Loucy (cell line): Measurements from ENCODE around the gene SUCLG1.

Source experiments
- EZH2phosphoT487 ChIP-seq: fragments of 200-600 bp; IDR thresholded peaks from 2 replicates; pipeline ENCODE4 v1.6.1; 2018; ENCODE audit warnings: antibody characterized with exemption, mild to moderate bottlenecking, moderate library complexity, borderline replicate concordance
- TF ChIP-seq, protein P1 (sequence below): fragments of 200-600 bp; sonication (generic); conservative IDR thresholded peaks from 2 replicates; pipeline ENCODE4 v1.5.1; 2014; ENCODE audit warnings: mild to moderate bottlenecking, antibody characterized with exemption, low read length

- TF ChIP-seq, protein P1, sequence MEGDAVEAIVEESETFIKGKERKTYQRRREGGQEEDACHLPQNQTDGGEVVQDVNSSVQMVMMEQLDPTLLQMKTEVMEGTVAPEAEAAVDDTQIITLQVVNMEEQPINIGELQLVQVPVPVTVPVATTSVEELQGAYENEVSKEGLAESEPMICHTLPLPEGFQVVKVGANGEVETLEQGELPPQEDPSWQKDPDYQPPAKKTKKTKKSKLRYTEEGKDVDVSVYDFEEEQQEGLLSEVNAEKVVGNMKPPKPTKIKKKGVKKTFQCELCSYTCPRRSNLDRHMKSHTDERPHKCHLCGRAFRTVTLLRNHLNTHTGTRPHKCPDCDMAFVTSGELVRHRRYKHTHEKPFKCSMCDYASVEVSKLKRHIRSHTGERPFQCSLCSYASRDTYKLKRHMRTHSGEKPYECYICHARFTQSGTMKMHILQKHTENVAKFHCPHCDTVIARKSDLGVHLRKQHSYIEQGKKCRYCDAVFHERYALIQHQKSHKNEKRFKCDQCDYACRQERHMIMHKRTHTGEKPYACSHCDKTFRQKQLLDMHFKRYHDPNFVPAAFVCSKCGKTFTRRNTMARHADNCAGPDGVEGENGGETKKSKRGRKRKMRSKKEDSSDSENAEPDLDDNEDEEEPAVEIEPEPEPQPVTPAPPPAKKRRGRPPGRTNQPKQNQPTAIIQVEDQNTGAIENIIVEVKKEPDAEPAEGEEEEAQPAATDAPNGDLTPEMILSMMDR, result no peak
- no peak for TF ChIP-seq EZH2phosphoT487
These were observed 9.4 kb downstream of the SUCLG1 start for GRCh38 chr2:84449711-84450110.
